SJSA1 (cell line): ENCODE data around the gene CFAP65. TPM values are rescaled to one million over a fixed set of nuclear protein-coding genes. Genes with fewer than 3 reads are reported as not detected.
A peak's percentile ranks its signal among the peaks of the same experiment; 100 is the strongest.

Source experiments
- DNase-seq, 2 experiments: peaks; one replicate each; pipeline ENCODE4 v3.0.0-alpha.2; 2015 to 2020; ENCODE audit warnings: low spot score in 2 of 2, low read depth in 1 of 2
- H3K27ac ChIP-seq: fragments of 250-450 bp; sonication (Bioruptor Pico); 2 replicates; pipeline ENCODE4 v1.5.1; 2020; ENCODE audit warnings: mild to moderate bottlenecking, moderate library complexity
- H3K27me3 ChIP-seq: fragments of 250-450 bp; sonication (Bioruptor Pico); replicated peaks from 2 replicates; pipeline ENCODE4 v1.5.1; 2020; ENCODE audit warnings: mild to moderate bottlenecking, moderate library complexity
- H3K36me3 ChIP-seq: fragments of 250-450 bp; sonication (Bioruptor Pico); 2 replicates; pipeline ENCODE4 v1.5.1; 2020; ENCODE audit warnings: mild to moderate bottlenecking
- H3K4me1 ChIP-seq: fragments of 250-450 bp; sonication (Bioruptor Pico); replicated peaks from 2 replicates; pipeline ENCODE4 v1.6.1; 2021; ENCODE audit warnings: mild to moderate bottlenecking
- H3K4me3 ChIP-seq: fragments of 250-450 bp; sonication (Bioruptor Pico); 2 replicates; pipeline ENCODE4 v1.5.1; 2020; ENCODE audit warnings: mild to moderate bottlenecking
- H3K9me3 ChIP-seq: fragments of 250-450 bp; sonication (Bioruptor Pico); replicated peaks from 2 replicates; pipeline ENCODE4 v1.5.1; 2020; ENCODE audit warnings: mild to moderate bottlenecking
- total RNA-seq: library from RNA; depleted of rRNA; stranded (reverse); fragments of >200 nt; shearing (Covaris generic); gene quantifications from 2 replicates; pipeline ENCODE4 v1.2.3, GENCODE V29; 2014

Gene CFAP65
- total RNA-seq, 1 experiment from 2014 or later, result not detected

DNA sequence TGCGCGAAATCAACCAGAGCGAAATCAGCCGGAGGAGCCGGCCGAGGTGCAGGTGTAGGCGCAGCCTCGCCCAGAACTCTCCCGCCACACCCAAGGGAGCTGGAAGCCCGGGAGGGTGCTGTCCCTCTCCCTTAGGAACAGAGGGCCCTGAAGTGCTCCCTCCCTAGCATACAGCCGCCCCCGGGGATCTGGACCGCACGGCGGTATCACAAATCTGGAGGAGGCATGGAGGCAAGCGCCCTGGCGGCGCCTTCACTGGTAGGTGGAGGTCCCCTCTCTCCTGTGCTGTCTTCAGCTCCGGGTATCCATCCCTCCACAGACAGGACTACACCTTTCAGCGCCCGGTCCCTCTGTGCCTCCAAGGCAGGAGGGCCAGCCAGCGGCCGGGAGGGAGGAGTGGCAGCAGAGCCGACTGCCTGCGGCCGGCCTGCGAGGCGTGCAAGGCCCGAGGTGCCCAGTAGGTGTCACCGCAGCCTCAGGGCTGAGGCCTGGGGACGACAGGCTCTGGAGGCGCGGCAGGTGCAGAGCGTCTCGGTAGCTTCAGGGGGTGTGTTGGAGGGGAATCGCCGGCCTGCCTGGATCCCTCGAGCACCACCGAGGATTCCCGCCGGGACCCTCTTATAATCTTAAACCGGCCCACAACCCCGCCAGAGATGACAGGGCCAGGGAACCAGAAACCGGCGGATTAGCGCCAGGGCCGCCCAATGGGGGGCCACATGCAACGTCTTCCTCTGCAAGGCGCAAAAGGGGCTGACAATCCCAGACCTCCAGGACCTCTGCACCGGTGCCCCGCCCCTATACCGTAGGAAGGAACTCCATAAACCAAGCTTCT is 16.6 kb upstream of the CFAP65 start:
- peak; percentile 41 to 63 for DNase-seq

GRCh38 chr2:219056896-219057708 is 15.8 kb upstream of the CFAP65 start:
- Histone ChIP-seq H3K36me3 (no peaks in the 10 kb centered on the region), H3K4me3 (no peak overlapping the region)
- no peak for DNase-seq

More for the DNA sequence above, 16.6 kb upstream of the CFAP65 start:
- H3K27me3 ChIP-seq, result peaks cover 91% of the 10 kb centered on the region
- no peak overlapping the region for H3K4me3 ChIP-seq
- no peak overlapping the region for H3K27ac ChIP-seq
- peaks cover 4% of the 10 kb centered on the region for H3K4me1 ChIP-seq
- no peaks in the 10 kb centered on the region for H3K9me3 ChIP-seq
- H3K36me3 ChIP-seq, result no peaks in the 10 kb centered on the region

DNA sequence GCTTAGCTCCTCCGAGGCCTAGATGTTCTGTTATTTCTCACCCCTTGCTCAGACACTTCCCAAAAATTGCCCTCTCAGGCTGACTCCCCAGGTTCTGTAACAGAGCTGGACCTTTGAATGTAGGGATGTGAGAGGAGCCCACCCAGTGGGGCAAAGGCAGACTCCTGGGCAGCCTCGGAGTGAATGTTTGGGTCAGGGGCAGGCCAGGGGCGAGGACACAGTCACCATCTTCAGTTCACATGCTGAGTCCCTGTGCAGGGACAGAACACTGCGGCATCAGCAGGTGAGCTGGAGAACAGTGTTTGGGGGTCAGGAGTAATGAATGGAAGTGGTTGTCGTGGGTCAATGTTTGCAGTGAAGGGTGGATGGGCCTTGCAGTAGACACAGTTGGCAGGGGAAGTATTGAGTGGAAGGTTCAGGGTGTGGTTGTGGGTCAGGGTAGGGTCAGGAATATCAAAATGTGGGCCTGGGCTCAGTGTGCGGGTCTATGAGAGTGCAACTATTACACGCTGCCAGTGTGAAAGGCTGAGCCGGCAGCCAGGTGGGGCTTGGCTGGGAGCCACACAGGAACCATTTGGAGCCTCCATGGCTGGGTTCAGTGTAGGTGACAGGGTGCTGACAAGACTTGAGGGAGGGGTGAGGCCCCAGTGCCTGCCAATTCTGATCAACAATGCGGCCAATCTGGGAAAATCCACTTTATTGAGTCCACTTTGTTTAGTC is 15.0 kb upstream of the CFAP65 start:
- no peak overlapping the region for H3K27ac ChIP-seq
- no peak for DNase-seq
- H3K4me3 ChIP-seq, result no peak overlapping the region
- peaks cover 4% of the 10 kb centered on the region for H3K4me1 ChIP-seq
- no peaks in the 10 kb centered on the region for H3K9me3 ChIP-seq
- peaks cover 85% of the 10 kb centered on the region for H3K27me3 ChIP-seq
- no peaks in the 10 kb centered on the region for H3K36me3 ChIP-seq

More at GRCh38 chr2:219056896-219057708, 15.8 kb upstream of the CFAP65 start:
- no peaks in the 10 kb centered on the region for H3K9me3 ChIP-seq
- H3K27me3 ChIP-seq, result peaks cover 91% of the 10 kb centered on the region
- no peak overlapping the region for H3K27ac ChIP-seq
- H3K4me1 ChIP-seq, result peaks cover 4% of the 10 kb centered on the region

GRCh38 chr2:219054956-219055903 is 13.9 kb upstream of the CFAP65 start:
- H3K27me3 ChIP-seq, result peaks cover 76% of the 10 kb centered on the region
- no peak overlapping the region for H3K4me3 ChIP-seq
- H3K9me3 ChIP-seq, result no peaks in the 10 kb centered on the region
- H3K27ac ChIP-seq, result no peak overlapping the region
- peaks cover 4% of the 10 kb centered on the region for H3K4me1 ChIP-seq
- no peak for DNase-seq
- no peaks in the 10 kb centered on the region for H3K36me3 ChIP-seq

- H3K27ac ChIP-seq, result no peak overlapping the region
- H3K9me3 ChIP-seq, result no peaks in the 10 kb centered on the region
- no peaks in the 10 kb centered on the region for H3K36me3 ChIP-seq
- H3K4me3 ChIP-seq, result no peak overlapping the region
- H3K4me1 ChIP-seq, result no peaks in the 10 kb centered on the region
- peaks cover 34% of the 10 kb centered on the region for H3K27me3 ChIP-seq
- no peak for DNase-seq
Observed at GRCh38 chr2:219049282-219049681, 8.0 kb upstream of the CFAP65 start.

- no peaks in the 10 kb centered on the region for H3K4me1 ChIP-seq
- peaks cover 38% of the 10 kb centered on the region for H3K27me3 ChIP-seq
- no peak for DNase-seq
- no peak overlapping the region for H3K4me3 ChIP-seq
- no peaks in the 10 kb centered on the region for H3K36me3 ChIP-seq
- no peak overlapping the region for H3K27ac ChIP-seq
- no peaks in the 10 kb centered on the region for H3K9me3 ChIP-seq
Observed at GRCh38 chr2:219045937-219046550, 4.7 kb upstream of the CFAP65 start.

- no peaks in the 10 kb centered on the region for H3K4me1 ChIP-seq
- H3K27ac ChIP-seq, result no peak overlapping the region
- no peaks in the 10 kb centered on the region for H3K36me3 ChIP-seq
- no peak for DNase-seq
- no peak overlapping the region for H3K4me3 ChIP-seq
- H3K27me3 ChIP-seq, result peaks cover 53% of the 10 kb centered on the region
- no peaks in the 10 kb centered on the region for H3K9me3 ChIP-seq
Observed at GRCh38 chr2:219042750-219043149, 1.4 kb upstream of the CFAP65 start.

GRCh38 chr2:219042157-219042556 is 841 bp upstream of the CFAP65 start:
- no peak overlapping the region for H3K27ac ChIP-seq
- H3K4me1 ChIP-seq, result no peaks in the 10 kb centered on the region
- H3K9me3 ChIP-seq, result no peaks in the 10 kb centered on the region
- H3K27me3 ChIP-seq, result peaks cover 53% of the 10 kb centered on the region
- no peak overlapping the region for H3K4me3 ChIP-seq
- no peak for DNase-seq
- H3K36me3 ChIP-seq, result no peaks in the 10 kb centered on the region

DNA sequence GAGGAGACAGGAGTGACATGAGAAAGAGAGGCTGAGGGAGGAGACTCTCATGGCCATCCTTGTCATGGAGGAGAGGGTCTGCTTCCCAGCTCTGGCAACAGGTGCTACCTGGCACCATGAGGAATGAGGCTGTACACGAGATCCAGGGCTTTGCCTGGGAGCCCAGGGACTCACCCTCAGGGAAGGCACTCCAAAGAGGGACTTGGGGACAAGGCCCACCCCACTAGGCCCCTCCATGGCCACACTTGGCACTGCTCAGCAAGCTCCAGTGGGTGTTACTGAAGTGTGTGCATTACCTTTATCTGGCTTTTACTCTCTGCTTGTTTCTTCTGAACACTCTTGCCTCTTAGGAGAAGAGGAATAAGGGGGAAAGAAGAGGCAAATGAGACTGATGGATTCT is 2.7 kb downstream of the CFAP65 start:
- no peak overlapping the region for H3K4me3 ChIP-seq
- no peak for DNase-seq
- no peak overlapping the region for H3K27ac ChIP-seq
- no peaks in the 10 kb centered on the region for H3K4me1 ChIP-seq
- peaks cover 61% of the 10 kb centered on the region for H3K27me3 ChIP-seq
- no peaks in the 10 kb centered on the region for H3K9me3 ChIP-seq
- no peaks in the 10 kb centered on the region for H3K36me3 ChIP-seq

GRCh38 chr2:219037783-219038499 is 3.4 kb downstream of the CFAP65 start:
- no peak overlapping the region for H3K27ac ChIP-seq
- H3K36me3 ChIP-seq, result no peaks in the 10 kb centered on the region
- no peak overlapping the region for H3K4me3 ChIP-seq
- peaks cover 62% of the 10 kb centered on the region for H3K27me3 ChIP-seq
- no peaks in the 10 kb centered on the region for H3K4me1 ChIP-seq
- no peak for DNase-seq
- no peaks in the 10 kb centered on the region for H3K9me3 ChIP-seq

- Histone ChIP-seq H3K36me3 (no peaks in the 10 kb centered on the region), H3K4me3 (no peak overlapping the region), H3K9me3 (no peaks in the 10 kb centered on the region), H3K4me1 (no peaks in the 10 kb centered on the region), H3K27me3 (peaks cover 53% of the 10 kb centered on the region), H3K27ac (no peak overlapping the region)
- no peak for DNase-seq
Observed at GRCh38 chr2:219035942-219036341, 5.4 kb downstream of the CFAP65 start.

DNA sequence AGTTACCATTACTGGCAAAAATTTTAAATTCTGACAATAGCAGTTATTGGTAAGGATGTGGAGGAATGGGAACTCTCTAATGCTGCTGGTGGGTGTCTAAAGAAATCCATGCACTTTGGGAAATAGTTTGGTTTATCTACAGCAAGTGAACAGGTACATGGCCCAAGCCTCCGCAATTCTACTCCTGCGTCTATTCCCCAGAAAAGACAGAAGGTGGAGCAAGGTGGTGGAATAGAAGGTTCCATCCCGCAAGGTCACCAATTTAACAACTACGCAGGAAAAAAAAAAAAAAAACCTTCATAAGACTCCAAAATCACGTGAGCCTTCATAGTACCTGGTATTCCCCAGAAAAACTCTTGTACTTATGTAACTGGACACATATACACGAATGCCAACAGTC is 6.5 kb downstream of the CFAP65 start:
- Histone ChIP-seq H3K27ac (no peak overlapping the region), H3K4me1 (no peaks in the 10 kb centered on the region), H3K27me3 (peaks cover 46% of the 10 kb centered on the region), H3K36me3 (no peaks in the 10 kb centered on the region), H3K9me3 (no peaks in the 10 kb centered on the region), H3K4me3 (no peak overlapping the region)
- DNase-seq, result no peak
